SK-N-SH treated with all-trans-retinoic acid at 6 μM for 48 hours (cell line): ENCODE results near the gene AGPAT3.
A peak's percentile ranks its signal among the peaks of the same experiment; 100 is the strongest.

Source experiments
- ATAC-seq: fragments of 200-7000 bp; cut with Tn5 transposase; 3 replicates; pipeline ENCODE4 v1.9.1; 2020; ENCODE audit warnings: mild to moderate bottlenecking, moderate library complexity
- ARNTL ChIP-seq: fragments of 450-650 bp; formaldehyde crosslinking; IDR thresholded peaks from 2 replicates; pipeline ENCODE4 v1.5.0; 2020; ENCODE audit warnings: low read depth, mild to moderate bottlenecking, moderate library complexity, borderline replicate concordance
- BACH2 ChIP-seq: fragments of 250-450 bp; sonication (Bioruptor Pico); IDR thresholded peaks from 2 replicates; pipeline ENCODE4 v1.9.0; 2021; ENCODE audit warnings: mild to moderate bottlenecking, borderline replicate concordance
- CSDC2 ChIP-seq: fragments of 250-450 bp; sonication (Bioruptor Pico); IDR thresholded peaks from 2 replicates; pipeline ENCODE4 v1.5.0; 2020; ENCODE audit warnings: mild to moderate bottlenecking, moderate library complexity
- ESRRG ChIP-seq: fragments of 250-450 bp; sonication (Bioruptor Pico); IDR thresholded peaks from 2 replicates; pipeline ENCODE4 v1.6.1; 2021; ENCODE audit warnings: mild to moderate bottlenecking
- GLIS3 ChIP-seq: fragments of 250-450 bp; sonication (Bioruptor Pico); IDR thresholded peaks from 2 replicates; pipeline ENCODE4 v1.5.0; 2020; ENCODE audit warnings: mild to moderate bottlenecking, moderate library complexity
- ISL1 ChIP-seq: fragments of 250-450 bp; sonication (Bioruptor Pico); IDR thresholded peaks from 2 replicates; pipeline ENCODE4 v2.1.2; 2022; ENCODE audit warnings: mild to moderate bottlenecking, moderate library complexity
- PPARA ChIP-seq: fragments of 250-450 bp; sonication (Bioruptor Pico); IDR thresholded peaks from 2 replicates; pipeline ENCODE4 v1.5.0; 2020; ENCODE audit warnings: mild to moderate bottlenecking, borderline replicate concordance
- RARB ChIP-seq: fragments of 250-450 bp; sonication (Bioruptor Pico); IDR thresholded peaks from 2 replicates; pipeline ENCODE4 v1.8.0; 2021; ENCODE audit warnings: mild to moderate bottlenecking, moderate library complexity
- SNAI2 ChIP-seq: fragments of 250-450 bp; sonication (Bioruptor Pico); IDR thresholded peaks from 2 replicates; pipeline ENCODE4 v1.5.0; 2020; ENCODE audit warnings: mild to moderate bottlenecking, moderate library complexity
- TCF4 ChIP-seq: fragments of 250-450 bp; sonication (Bioruptor Pico); IDR thresholded peaks from 2 replicates; pipeline ENCODE4 v1.8.0; 2021; ENCODE audit warnings: mild to moderate bottlenecking, moderate library complexity, borderline replicate concordance
- TOX ChIP-seq: fragments of 250-450 bp; sonication (Bioruptor Pico); IDR thresholded peaks from 2 replicates; pipeline ENCODE4 v1.8.0; 2021; ENCODE audit warnings: mild to moderate bottlenecking, moderate library complexity, borderline replicate concordance
- ZC3H10 ChIP-seq: fragments of 250-450 bp; sonication (Bioruptor Pico); IDR thresholded peaks from 2 replicates; pipeline ENCODE4 v1.5.1; 2021; ENCODE audit warnings: mild to moderate bottlenecking, moderate library complexity
- ZFP3 ChIP-seq: fragments of 250-450 bp; sonication (Bioruptor Pico); IDR thresholded peaks from 2 replicates; pipeline ENCODE4 v1.5.0; 2020; ENCODE audit warnings: mild to moderate bottlenecking, moderate library complexity
- ZFP30 ChIP-seq: fragments of 450-650 bp; formaldehyde crosslinking; IDR thresholded peaks from 2 replicates; pipeline ENCODE4 v1.5.0; 2022; ENCODE audit warnings: mild to moderate bottlenecking, moderate library complexity
- ZNF565 ChIP-seq: fragments of 450-650 bp; formaldehyde crosslinking; conservative IDR thresholded peaks from 2 replicates; pipeline ENCODE4 v1.5.0; 2020; ENCODE audit warnings: low read depth, mild to moderate bottlenecking, moderate library complexity
- ZNF70 ChIP-seq: fragments of 450-650 bp; formaldehyde crosslinking; IDR thresholded peaks from 2 replicates; pipeline ENCODE4 v1.5.0; 2020; ENCODE audit warnings: mild to moderate bottlenecking, moderate library complexity
- TF ChIP-seq, protein P1 (sequence below): fragments of 250-450 bp; sonication (Bioruptor Pico); IDR thresholded peaks from 2 replicates; pipeline ENCODE4 v1.5.1; 2021; ENCODE audit warnings: mild to moderate bottlenecking, moderate library complexity
- TF ChIP-seq, protein P2 (sequence below): fragments of 250-450 bp; sonication (Bioruptor Pico); IDR thresholded peaks from 2 replicates; pipeline ENCODE4 v1.8.0; 2021; ENCODE audit warnings: low read depth, mild to moderate bottlenecking, moderate library complexity, borderline replicate concordance
- TF ChIP-seq, protein P3 (sequence below): fragments of 250-450 bp; sonication (Bioruptor Pico); IDR thresholded peaks from 2 replicates; pipeline ENCODE4 v1.5.1; 2020; ENCODE audit warnings: low read depth, mild to moderate bottlenecking, moderate library complexity
- TF ChIP-seq, protein P4 (sequence below): fragments of 250-450 bp; sonication (Bioruptor Pico); IDR thresholded peaks from 2 replicates; pipeline ENCODE4 v1.5.0; 2020; ENCODE audit warnings: mild to moderate bottlenecking, moderate library complexity
- TF ChIP-seq, protein P5 (sequence below): fragments of 250-450 bp; sonication (Bioruptor Pico); IDR thresholded peaks from 2 replicates; pipeline ENCODE4 v1.8.0; 2020; ENCODE audit warnings: mild to moderate bottlenecking, moderate library complexity, borderline replicate concordance

Gene AGPAT3

DNA sequence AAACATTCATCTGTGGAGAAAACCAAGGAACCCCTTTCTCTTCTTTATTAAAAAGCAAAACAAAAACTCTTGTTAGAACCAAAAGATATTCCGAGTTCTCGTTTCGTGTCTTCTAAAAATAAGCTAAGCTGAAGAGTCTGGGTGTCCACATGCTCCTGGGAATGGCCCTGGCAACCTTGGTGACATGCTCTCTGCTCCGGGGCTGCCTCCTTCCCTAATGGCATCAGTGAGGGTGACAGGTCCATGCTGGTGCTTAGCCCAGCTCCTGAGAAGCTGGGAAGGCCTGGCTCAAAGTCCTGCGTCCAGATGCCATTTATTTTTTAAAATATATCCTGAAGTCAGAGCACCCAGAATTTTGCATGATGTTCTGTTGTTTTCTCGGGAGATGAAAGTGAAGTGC, 122.5 kb downstream of the AGPAT3 start:
- no peak; the same call in 2 of the 3 replicates for ATAC-seq
- TF ChIP-seq SNAI2 (CRISPR knock-in tag) (no peak), TOX (CRISPR knock-in tag) (no peak), TCF4 (no peak), ZNF565 (CRISPR knock-in tag) (no peak), ZFP30 (no peak)
- TF ChIP-seq, all 23 proteins: peak for 0

DNA sequence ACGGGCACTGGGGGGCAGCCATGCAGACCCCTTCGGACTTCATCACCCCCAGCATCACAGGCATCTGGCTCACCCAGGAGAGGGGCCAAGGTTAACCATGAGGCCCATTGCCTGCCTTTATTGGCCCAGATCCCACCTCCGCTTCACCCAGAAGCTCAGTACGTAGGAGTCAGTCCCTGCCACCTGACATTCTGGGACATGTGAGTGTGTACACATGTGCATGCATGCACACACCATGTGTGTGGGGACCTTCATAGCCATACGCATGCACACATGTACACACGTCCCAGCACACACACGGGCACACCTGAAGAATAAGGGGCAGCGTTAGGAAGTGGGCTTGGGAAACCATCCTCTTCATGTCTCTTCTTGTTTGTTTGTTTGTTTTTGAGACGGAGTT, 123.0 kb downstream of the AGPAT3 start:
- no peak; the same call in 2 of the 3 replicates for ATAC-seq
- no peak for TF ChIP-seq TOX (CRISPR knock-in tag)
- no peak for TF ChIP-seq ISL1 (CRISPR knock-in tag)
- TF ChIP-seq ZNF70 (CRISPR knock-in tag), result no peak
- TF ChIP-seq, all 23 proteins: peak for 0

DNA sequence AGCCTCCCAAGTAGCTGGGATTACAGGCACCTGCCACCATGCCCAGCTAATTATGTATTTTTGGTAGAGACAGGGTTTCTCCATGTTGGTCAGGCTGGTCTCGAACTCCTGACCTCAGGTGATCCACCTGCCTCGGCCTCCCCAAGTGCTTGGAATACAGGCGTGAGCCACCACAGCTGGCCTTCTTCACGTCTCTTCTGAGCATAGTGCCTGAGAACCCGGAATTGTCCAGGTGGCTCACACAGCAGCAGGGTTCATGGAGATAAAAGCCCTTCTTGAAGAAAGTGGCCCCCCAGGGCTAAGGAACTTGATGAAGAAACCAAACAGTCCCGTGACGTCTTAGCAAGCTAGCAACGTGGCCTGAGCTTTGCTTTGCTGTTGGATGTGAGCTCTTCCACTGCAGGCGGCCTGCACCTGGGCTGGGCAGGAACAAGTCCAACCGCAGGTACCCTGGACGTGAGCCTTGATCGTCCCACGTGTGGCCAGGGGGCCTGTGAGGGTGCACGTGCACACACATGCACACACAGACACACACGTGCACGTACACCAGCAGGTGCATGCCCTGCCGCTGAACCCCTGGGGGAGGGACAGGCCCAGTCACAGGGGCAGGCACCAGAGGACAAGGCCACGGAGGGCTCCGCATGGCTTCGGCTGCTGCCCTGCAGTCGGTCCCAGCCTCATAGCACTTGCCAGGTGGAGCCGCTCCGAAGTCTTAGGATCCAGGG, 123.6 kb downstream of the AGPAT3 start:
- TF ChIP-seq, protein P1, sequence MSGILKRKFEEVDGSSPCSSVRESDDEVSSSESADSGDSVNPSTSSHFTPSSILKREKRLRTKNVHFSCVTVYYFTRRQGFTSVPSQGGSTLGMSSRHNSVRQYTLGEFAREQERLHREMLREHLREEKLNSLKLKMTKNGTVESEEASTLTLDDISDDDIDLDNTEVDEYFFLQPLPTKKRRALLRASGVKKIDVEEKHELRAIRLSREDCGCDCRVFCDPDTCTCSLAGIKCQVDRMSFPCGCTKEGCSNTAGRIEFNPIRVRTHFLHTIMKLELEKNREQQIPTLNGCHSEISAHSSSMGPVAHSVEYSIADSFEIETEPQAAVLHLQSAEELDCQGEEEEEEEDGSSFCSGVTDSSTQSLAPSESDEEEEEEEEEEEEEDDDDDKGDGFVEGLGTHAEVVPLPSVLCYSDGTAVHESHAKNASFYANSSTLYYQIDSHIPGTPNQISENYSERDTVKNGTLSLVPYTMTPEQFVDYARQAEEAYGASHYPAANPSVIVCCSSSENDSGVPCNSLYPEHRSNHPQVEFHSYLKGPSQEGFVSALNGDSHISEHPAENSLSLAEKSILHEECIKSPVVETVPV, result no peak
- no peak for TF ChIP-seq ARNTL (CRISPR knock-in tag)
- TF ChIP-seq TOX (CRISPR knock-in tag), result no peak
- TF ChIP-seq RARB (CRISPR knock-in tag), result no peak
- TF ChIP-seq SNAI2 (CRISPR knock-in tag), result no peak
- TF ChIP-seq ESRRG (CRISPR knock-in tag), result no peak
- TF ChIP-seq, protein P2, sequence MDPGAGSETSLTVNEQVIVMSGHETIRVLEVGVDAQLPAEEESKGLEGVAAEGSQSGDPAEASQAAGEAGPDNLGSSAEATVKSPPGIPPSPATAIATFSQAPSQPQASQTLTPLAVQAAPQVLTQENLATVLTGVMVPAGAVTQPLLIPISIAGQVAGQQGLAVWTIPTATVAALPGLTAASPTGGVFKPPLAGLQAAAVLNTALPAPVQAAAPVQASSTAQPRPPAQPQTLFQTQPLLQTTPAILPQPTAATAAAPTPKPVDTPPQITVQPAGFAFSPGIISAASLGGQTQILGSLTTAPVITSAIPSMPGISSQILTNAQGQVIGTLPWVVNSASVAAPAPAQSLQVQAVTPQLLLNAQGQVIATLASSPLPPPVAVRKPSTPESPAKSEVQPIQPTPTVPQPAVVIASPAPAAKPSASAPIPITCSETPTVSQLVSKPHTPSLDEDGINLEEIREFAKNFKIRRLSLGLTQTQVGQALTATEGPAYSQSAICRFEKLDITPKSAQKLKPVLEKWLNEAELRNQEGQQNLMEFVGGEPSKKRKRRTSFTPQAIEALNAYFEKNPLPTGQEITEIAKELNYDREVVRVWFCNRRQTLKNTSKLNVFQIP (CRISPR knock-in tag), result no peak
- TF ChIP-seq, protein P3, sequence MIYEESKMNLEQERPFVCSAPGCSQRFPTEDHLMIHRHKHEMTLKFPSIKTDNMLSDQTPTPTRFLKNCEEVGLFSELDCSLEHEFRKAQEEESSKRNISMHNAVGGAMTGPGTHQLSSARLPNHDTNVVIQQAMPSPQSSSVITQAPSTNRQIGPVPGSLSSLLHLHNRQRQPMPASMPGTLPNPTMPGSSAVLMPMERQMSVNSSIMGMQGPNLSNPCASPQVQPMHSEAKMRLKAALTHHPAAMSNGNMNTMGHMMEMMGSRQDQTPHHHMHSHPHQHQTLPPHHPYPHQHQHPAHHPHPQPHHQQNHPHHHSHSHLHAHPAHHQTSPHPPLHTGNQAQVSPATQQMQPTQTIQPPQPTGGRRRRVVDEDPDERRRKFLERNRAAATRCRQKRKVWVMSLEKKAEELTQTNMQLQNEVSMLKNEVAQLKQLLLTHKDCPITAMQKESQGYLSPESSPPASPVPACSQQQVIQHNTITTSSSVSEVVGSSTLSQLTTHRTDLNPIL (CRISPR knock-in tag), result no peak
- TF ChIP-seq GLIS3 (CRISPR knock-in tag), result no peak
- TF ChIP-seq, protein P4, sequence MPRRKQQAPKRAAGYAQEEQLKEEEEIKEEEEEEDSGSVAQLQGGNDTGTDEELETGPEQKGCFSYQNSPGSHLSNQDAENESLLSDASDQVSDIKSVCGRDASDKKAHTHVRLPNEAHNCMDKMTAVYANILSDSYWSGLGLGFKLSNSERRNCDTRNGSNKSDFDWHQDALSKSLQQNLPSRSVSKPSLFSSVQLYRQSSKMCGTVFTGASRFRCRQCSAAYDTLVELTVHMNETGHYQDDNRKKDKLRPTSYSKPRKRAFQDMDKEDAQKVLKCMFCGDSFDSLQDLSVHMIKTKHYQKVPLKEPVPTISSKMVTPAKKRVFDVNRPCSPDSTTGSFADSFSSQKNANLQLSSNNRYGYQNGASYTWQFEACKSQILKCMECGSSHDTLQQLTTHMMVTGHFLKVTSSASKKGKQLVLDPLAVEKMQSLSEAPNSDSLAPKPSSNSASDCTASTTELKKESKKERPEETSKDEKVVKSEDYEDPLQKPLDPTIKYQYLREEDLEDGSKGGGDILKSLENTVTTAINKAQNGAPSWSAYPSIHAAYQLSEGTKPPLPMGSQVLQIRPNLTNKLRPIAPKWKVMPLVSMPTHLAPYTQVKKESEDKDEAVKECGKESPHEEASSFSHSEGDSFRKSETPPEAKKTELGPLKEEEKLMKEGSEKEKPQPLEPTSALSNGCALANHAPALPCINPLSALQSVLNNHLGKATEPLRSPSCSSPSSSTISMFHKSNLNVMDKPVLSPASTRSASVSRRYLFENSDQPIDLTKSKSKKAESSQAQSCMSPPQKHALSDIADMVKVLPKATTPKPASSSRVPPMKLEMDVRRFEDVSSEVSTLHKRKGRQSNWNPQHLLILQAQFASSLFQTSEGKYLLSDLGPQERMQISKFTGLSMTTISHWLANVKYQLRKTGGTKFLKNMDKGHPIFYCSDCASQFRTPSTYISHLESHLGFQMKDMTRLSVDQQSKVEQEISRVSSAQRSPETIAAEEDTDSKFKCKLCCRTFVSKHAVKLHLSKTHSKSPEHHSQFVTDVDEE (CRISPR knock-in tag), result no peak
- no peak for TF ChIP-seq ZNF70 (CRISPR knock-in tag)
- TF ChIP-seq ZFP3 (CRISPR knock-in tag), result no peak
- no peak for TF ChIP-seq BACH2
- TF ChIP-seq CSDC2 (CRISPR knock-in tag), result no peak
- TF ChIP-seq, protein P5, sequence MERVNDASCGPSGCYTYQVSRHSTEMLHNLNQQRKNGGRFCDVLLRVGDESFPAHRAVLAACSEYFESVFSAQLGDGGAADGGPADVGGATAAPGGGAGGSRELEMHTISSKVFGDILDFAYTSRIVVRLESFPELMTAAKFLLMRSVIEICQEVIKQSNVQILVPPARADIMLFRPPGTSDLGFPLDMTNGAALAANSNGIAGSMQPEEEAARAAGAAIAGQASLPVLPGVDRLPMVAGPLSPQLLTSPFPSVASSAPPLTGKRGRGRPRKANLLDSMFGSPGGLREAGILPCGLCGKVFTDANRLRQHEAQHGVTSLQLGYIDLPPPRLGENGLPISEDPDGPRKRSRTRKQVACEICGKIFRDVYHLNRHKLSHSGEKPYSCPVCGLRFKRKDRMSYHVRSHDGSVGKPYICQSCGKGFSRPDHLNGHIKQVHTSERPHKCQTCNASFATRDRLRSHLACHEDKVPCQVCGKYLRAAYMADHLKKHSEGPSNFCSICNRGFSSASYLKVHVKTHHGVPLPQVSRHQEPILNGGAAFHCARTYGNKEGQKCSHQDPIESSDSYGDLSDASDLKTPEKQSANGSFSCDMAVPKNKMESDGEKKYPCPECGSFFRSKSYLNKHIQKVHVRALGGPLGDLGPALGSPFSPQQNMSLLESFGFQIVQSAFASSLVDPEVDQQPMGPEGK (CRISPR knock-in tag), result no peak
- TF ChIP-seq ZC3H10, result no peak
- TF ChIP-seq ZFP30, result no peak
- TF ChIP-seq ISL1 (CRISPR knock-in tag), result no peak
- no peak for TF ChIP-seq PPARA
- peak; percentile 7; the same call in 1 of the 3 replicates for ATAC-seq
